Epithelial cell of proximal tubule (primary cell): ENCODE measurements around the gene HIC1. TPM values are rescaled to one million over a fixed set of nuclear protein-coding genes. Genes with fewer than 3 reads are reported as not detected.

ENCODE experiments used
- DNase-seq: peaks from one replicate; pipeline ENCODE4 v3.0.0-alpha.2; 2011; ENCODE audit warnings: low read depth
- H3K4me3 ChIP-seq: 2 replicates; pipeline ENCODE4 v1.5.1; 2011; ENCODE audit warnings: low read depth, mild to moderate bottlenecking, low read length
- CTCF ChIP-seq: conservative IDR thresholded peaks from 2 replicates; pipeline ENCODE4 v1.5.1; 2012; ENCODE audit warnings: low read depth, mild to moderate bottlenecking, low read length
- total RNA-seq: library from RNA; depleted of rRNA; stranded (reverse); fragments of >200 nt; gene quantifications from 2 replicates; pipeline ENCODE4 v1.2.3, GENCODE V29; 2015

The HIC1 gene
- total RNA-seq, 1 donor from 2014 or later = 2.7 TPM

- no peak for DNase-seq
- TF ChIP-seq CTCF = peak; percentile 90
Measured at GRCh38 chr17:2025622-2026309, 29.1 kb upstream of the HIC1 start.

GRCh38 chr17:2027528-2028233 is 27.2 kb upstream of the HIC1 start:
- no peak for DNase-seq
- no peak overlapping the region for H3K4me3 ChIP-seq
- TF ChIP-seq CTCF = no peak

More at GRCh38 chr17:2025622-2026309, 29.1 kb upstream of the HIC1 start:
- H3K4me3 ChIP-seq = peak overlapping the region; percentile 33

GRCh38 chr17:2028234-2028614 is 26.7 kb upstream of the HIC1 start:
- no peak for TF ChIP-seq CTCF

GRCh38 chr17:2028737-2029136 is 26.2 kb upstream of the HIC1 start:
- no peak overlapping the region for H3K4me3 ChIP-seq
- DNase-seq = no peak

More at GRCh38 chr17:2028234-2028614, 26.7 kb upstream of the HIC1 start:
- no peak overlapping the region for H3K4me3 ChIP-seq
- no peak for DNase-seq

GRCh38 chr17:2029911-2030778 is 24.8 kb upstream of the HIC1 start, which contains the start of gene DPH1:
Gene DPH1 (plus strand): TSS chr17:2030153. CDS start chr17:2030170, 17 bp downstream.
- H3K4me3 ChIP-seq = peak within 1 kb of the TSS; percentile 94
- TF ChIP-seq CTCF = no peak
- DNase-seq = peak; percentile 55

More at GRCh38 chr17:2028737-2029136, 26.2 kb upstream of the HIC1 start:
- no peak for TF ChIP-seq CTCF

GRCh38 chr17:2030779-2031163 is 24.1 kb upstream of the HIC1 start:
- TF ChIP-seq CTCF = peak; percentile 58
- H3K4me3 ChIP-seq = peak overlapping the region; percentile 94
- DNase-seq = no peak
